ENCODE results near the gene APOBEC2.

- peak; percentile 87 for TF ChIP-seq POLR2A (IDR thresholded peaks at IDR 0.05)
- no peak for TF ChIP-seq CTCF (IDR thresholded peaks at IDR 0.05)
- TF ChIP-seq EP300 (IDR thresholded peaks at IDR 0.05): peak; percentile 53
Observed at GRCh38 chr6:41071923-41072835, 19.2 kb downstream of the APOBEC2 start, which contains the start of gene OARD1.
